ENCODE measurements around the gene ZNF513. TPM values are rescaled to one million over a fixed set of nuclear protein-coding genes. Genes with fewer than 3 reads are reported as not detected.

Gene ZNF513
- total RNA-seq, 2 donors from 2014 or later = 15.6 to 15.7 TPM

- DNase-seq (ENCODE audit: low spot score) = no peak
- intact Hi-C loops (cut with DNase I) = no loop called here
Measured at GRCh38 chr2:27390822-27391679, 10.5 kb upstream of the ZNF513 start.

- intact Hi-C loops (cut with DNase I) = no loop called here
Measured at GRCh38 chr2:27381577-27382181, 1.1 kb upstream of the ZNF513 start.

GRCh38 chr2:27379836-27380625 is 503 bp downstream of the ZNF513 start:
- DNase-seq (ENCODE audit: low spot score) = peak; percentile 94
- intact Hi-C loops (cut with DNase I) = no loop called here

More at GRCh38 chr2:27381577-27382181, 1.1 kb upstream of the ZNF513 start:
- DNase-seq (ENCODE audit: low spot score) = no peak

GRCh38 chr2:27379383-27379835 is 1.1 kb downstream of the ZNF513 start:
- intact Hi-C loops (cut with DNase I) = no loop called here
- no peak for DNase-seq (ENCODE audit: low spot score)

- no peak for DNase-seq (ENCODE audit: low spot score)
- intact Hi-C loops (cut with DNase I) = no loop called here
Measured at GRCh38 chr2:27378809-27379290, 1.7 kb downstream of the ZNF513 start.

GRCh38 chr2:27378096-27378808 is 2.3 kb downstream of the ZNF513 start:
- peak; percentile 83 for DNase-seq (ENCODE audit: low spot score)
- intact Hi-C loops (cut with DNase I) = no loop called here

GRCh38 chr2:27377618-27378095 is 2.9 kb downstream of the ZNF513 start:
- intact Hi-C loops (cut with DNase I) = no loop called here
- no peak for DNase-seq (ENCODE audit: low spot score)

- no peak for DNase-seq (ENCODE audit: low spot score)
Measured at GRCh38 chr2:27376866-27377617, 3.5 kb downstream of the ZNF513 start.

GRCh38 chr2:27376151-27376865 is 4.2 kb downstream of the ZNF513 start:
- no peak for DNase-seq (ENCODE audit: low spot score)
- intact Hi-C loops (cut with DNase I) = no loop called here

More at GRCh38 chr2:27376866-27377617, 3.5 kb downstream of the ZNF513 start:
- intact Hi-C loops (cut with DNase I) = no loop called here

GRCh38 chr2:27375513-27376099 is 4.9 kb downstream of the ZNF513 start:
- intact Hi-C loops (cut with DNase I) = no loop called here

GRCh38 chr2:27373567-27373966 is 7.0 kb downstream of the ZNF513 start:
- intact Hi-C loops (cut with DNase I) = no loop called here
- DNase-seq (ENCODE audit: low spot score) = no peak

More at GRCh38 chr2:27375513-27376099, 4.9 kb downstream of the ZNF513 start:
- DNase-seq (ENCODE audit: low spot score) = no peak

GRCh38 chr2:27372937-27373336 is 7.6 kb downstream of the ZNF513 start:
- DNase-seq (ENCODE audit: low spot score) = no peak
- intact Hi-C loops (cut with DNase I) = no loop called here

GRCh38 chr2:27370816-27371620 is 9.5 kb downstream of the ZNF513 start:
- peak; percentile 84 for DNase-seq (ENCODE audit: low spot score)
- intact Hi-C loops (cut with DNase I) = no loop called here

- peak; percentile 100 for DNase-seq (ENCODE audit: low spot score)
- intact Hi-C loops (cut with DNase I) = no loop called here
Measured at GRCh38 chr2:27370026-27370815, 10.3 kb downstream of the ZNF513 start, which contains the start of the genes EIF2B4 and SNX17. Gene EIF2B4 (minus strand): TSS chr2:27370338. CDS start chr2:27370314, 24 bp downstream. Gene SNX17 (plus strand): TSS chr2:27370616. CDS start chr2:27370744, 128 bp downstream.

- intact Hi-C loops (cut with DNase I) = no loop called here
- peak; percentile 91 for DNase-seq (ENCODE audit: low spot score)
Measured at GRCh38 chr2:27369471-27370025, 11.0 kb downstream of the ZNF513 start.
